Neural cell (in vitro differentiated cells): ENCODE results near the gene MAMDC4.

Experiments used
- CTCF ChIP-seq: fragments of 450-650 bp; IDR thresholded peaks from 2 replicates; pipeline ENCODE4 v1.5.1; 2014; ENCODE audit warnings: antibody characterized with exemption, mild to moderate bottlenecking, moderate library complexity; ENCODE audit not compliant: poor library complexity, severe bottlenecking
- EP300 ChIP-seq: fragments of 450-650 bp; conservative IDR thresholded peaks from 2 replicates; pipeline ENCODE4 v1.6.1; 2014; ENCODE audit warnings: antibody characterized with exemption, mild to moderate bottlenecking, moderate library complexity; ENCODE audit not compliant: poor library complexity, severe bottlenecking
- EZH2 ChIP-seq: fragments of 200-600, 300-800 bp; shearing (Covaris generic), sonication (generic); IDR thresholded peaks from 2 replicates; pipeline ENCODE4 v1.6.1; 2014; ENCODE audit warnings: antibody characterized with exemption, low read length, borderline replicate concordance, mild to moderate bottlenecking; ENCODE audit not compliant: insufficient read depth, poor library complexity, severe bottlenecking
- MXI1 ChIP-seq: fragments of 450-650 bp; conservative IDR thresholded peaks from 2 replicates; pipeline ENCODE4 v1.6.1; 2014; ENCODE audit warnings: antibody characterized with exemption, mild to moderate bottlenecking; ENCODE audit not compliant: poor library complexity, severe bottlenecking
- POLR2AphosphoS5 ChIP-seq: IDR thresholded peaks from 2 replicates; pipeline ENCODE4 v1.6.1; 2012
- RAD21 ChIP-seq: fragments of 450-650 bp; conservative IDR thresholded peaks from 2 replicates; pipeline ENCODE4 v1.6.1; 2014; ENCODE audit warnings: antibody characterized with exemption, mild to moderate bottlenecking, moderate library complexity
- SMC3 ChIP-seq: fragments of 450-650 bp; conservative IDR thresholded peaks from 2 replicates; pipeline ENCODE4 v1.6.1; 2014; ENCODE audit warnings: antibody characterized with exemption, mild to moderate bottlenecking, moderate library complexity; ENCODE audit not compliant: poor library complexity
- TAF1 ChIP-seq: IDR thresholded peaks from 2 replicates; pipeline ENCODE4 v1.6.1; 2012; ENCODE audit warnings: low read depth

- TF ChIP-seq POLR2AphosphoS5, result no peak
- no peak for TF ChIP-seq CTCF
- no peak for TF ChIP-seq TAF1
- TF ChIP-seq RAD21, result no peak
- no peak for TF ChIP-seq EP300
- TF ChIP-seq EZH2, result no peak
- no peak for TF ChIP-seq MXI1
- TF ChIP-seq SMC3, result no peak
Measured at GRCh38 chr9:136845465-136846260, 6.5 kb upstream of the MAMDC4 start.
